Peyer's patch (tissue), 4 donors: ENCODE results near the gene FKBP10.

Experiments
- CTCF ChIP-seq, 6 experiments: fragments of 450-650 bp in 4 of 6; fragments of 200-600 bp in 2 of 6; sonication (generic) in 1 of 6; IDR thresholded peaks; one replicate each; pipeline ENCODE4 v1.5.1; 2017 to 2019; ENCODE audit warnings: antibody characterized with exemption in 6 of 6, mild to moderate bottlenecking in 3 of 6, moderate library complexity in 1 of 6
- POLR2A ChIP-seq, 2 donors: fragments of 450-650 bp; IDR thresholded peaks; one replicate each; pipeline ENCODE4 v1.5.1; 2017; ENCODE audit warnings: antibody characterized with exemption in 2 of 2, mild to moderate bottlenecking in 2 of 2, moderate library complexity in 2 of 2

- TF ChIP-seq POLR2A (IDR thresholded peaks at IDR 0.05) (no peak), CTCF (IDR thresholded peaks at IDR 0.05) (no peak)
These were observed 57.8 kb downstream of the FKBP10 start for GRCh38 chr17:41870627-41871026.
